Measurements from ENCODE around the gene PIK3R3. TPM values are rescaled to one million over a fixed set of nuclear protein-coding genes. Genes with fewer than 3 reads are reported as not detected.

PIK3R3 gene
- total RNA-seq, 2 donors from 2014 or later: 18.4 to 19.0 TPM

- Mint-ChIP-seq H3K4me1 (peaks cover 16% of the 10 kb centered on the region), H3K27ac (no peak overlapping the region), H3K36me3 (ENCODE audit: low read depth) (peaks cover 70% of the 10 kb centered on the region), H3K9me3 (peaks cover 2% of the 10 kb centered on the region), H3K4me3 (no peak overlapping the region), H3K27me3 (ENCODE audit: insufficient read depth) (no peaks in the 10 kb centered on the region)
- peaks cover 56% of the 10 kb centered on the region for H3K36me3 ChIP-seq (ENCODE audit: control insufficient read depth, insufficient read depth, low read length)
- peaks cover 5% of the 10 kb centered on the region for H3K9me3 ChIP-seq (ENCODE audit: control insufficient read depth, low read length)
- H3K9ac ChIP-seq (ENCODE audit: extremely low read depth, low read length, poor library complexity, severe bottlenecking): no peak overlapping the region
- H3K4me1 ChIP-seq (ENCODE audit: control insufficient read depth, insufficient read depth, low read length): peaks cover 3% of the 10 kb centered on the region
- no peak overlapping the region for H3K27ac ChIP-seq (ENCODE audit: low read depth, low read length)
- DNase-seq: peak; percentile 9
- 86 to 96% methylated on average over 3 to 7 of the region's 7 CpGs for WGBS, 2 experiments (ENCODE audit: insufficient coverage in 1 of 2, insufficient read length in 1 of 2)
- H3K4me3 ChIP-seq (ENCODE audit: low read length): no peak overlapping the region
- H3K27me3 ChIP-seq (ENCODE audit: control insufficient read depth, insufficient read depth, low read length, poor library complexity, severe bottlenecking): no peaks in the 10 kb centered on the region
- TF ChIP-seq CTCF (conservative IDR thresholded peaks at IDR 0.05): no peak
These were observed 121.2 kb downstream of the PIK3R3 start for GRCh38 chr1:46011121-46011695.

DNA sequence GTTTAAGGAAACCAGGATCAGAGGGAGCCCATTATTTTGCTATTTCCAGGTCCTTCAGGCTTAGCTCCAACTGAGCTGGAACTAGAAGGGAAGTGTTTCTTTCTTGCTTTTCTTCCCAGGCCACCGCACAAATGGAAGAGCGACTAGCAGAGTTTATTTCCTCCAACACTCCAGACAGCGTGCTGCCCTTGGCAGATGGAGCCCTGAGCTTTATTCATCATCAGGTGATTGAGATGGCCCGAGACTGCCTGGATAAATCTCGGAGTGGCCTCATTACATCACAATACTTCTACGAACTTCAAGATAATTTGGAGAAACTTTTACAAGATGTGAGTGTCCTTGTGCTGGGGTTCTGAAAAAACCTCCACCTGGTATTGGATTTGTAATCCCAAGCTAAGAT lies 121.8 kb downstream of the PIK3R3 start:
- Histone ChIP-seq H3K9ac (ENCODE audit: extremely low read depth, low read length, poor library complexity, severe bottlenecking) (no peak overlapping the region), H3K4me3 (ENCODE audit: low read length) (no peak overlapping the region), H3K36me3 (ENCODE audit: control insufficient read depth, insufficient read depth, low read length) (peaks cover 61% of the 10 kb centered on the region), H3K27ac (ENCODE audit: low read depth, low read length) (no peak overlapping the region), H3K9me3 (ENCODE audit: control insufficient read depth, low read length) (peaks cover 5% of the 10 kb centered on the region), H3K4me1 (ENCODE audit: control insufficient read depth, insufficient read depth, low read length) (peaks cover 7% of the 10 kb centered on the region), H3K27me3 (ENCODE audit: control insufficient read depth, insufficient read depth, low read length, poor library complexity, severe bottlenecking) (no peaks in the 10 kb centered on the region)
- Mint-ChIP-seq H3K4me1 (peaks cover 21% of the 10 kb centered on the region), H3K9me3 (peaks cover 2% of the 10 kb centered on the region), H3K27ac (no peak overlapping the region), H3K4me3 (no peak overlapping the region), H3K27me3 (ENCODE audit: insufficient read depth) (no peaks in the 10 kb centered on the region), H3K36me3 (ENCODE audit: low read depth) (peaks cover 75% of the 10 kb centered on the region)
- 97 to 100% methylated on average over 3 to 6 of the region's 6 CpGs for WGBS, 2 experiments (ENCODE audit: insufficient coverage in 1 of 2, insufficient read length in 1 of 2)
- no peak for TF ChIP-seq CTCF (conservative IDR thresholded peaks at IDR 0.05)
- no peak for DNase-seq

GRCh38 chr1:46008585-46008984 lies 123.8 kb downstream of the PIK3R3 start:
- Mint-ChIP-seq H3K36me3 (ENCODE audit: low read depth) (peaks cover 79% of the 10 kb centered on the region), H3K4me3 (no peak overlapping the region), H3K9me3 (no peaks in the 10 kb centered on the region), H3K4me1 (peaks cover 28% of the 10 kb centered on the region), H3K27me3 (ENCODE audit: insufficient read depth) (no peaks in the 10 kb centered on the region), H3K27ac (peak overlapping the region; percentile 60)
- Histone ChIP-seq H3K4me3 (ENCODE audit: low read length) (no peak overlapping the region), H3K4me1 (ENCODE audit: control insufficient read depth, insufficient read depth, low read length) (peaks cover 9% of the 10 kb centered on the region), H3K9me3 (ENCODE audit: control insufficient read depth, low read length) (peaks cover 3% of the 10 kb centered on the region), H3K27me3 (ENCODE audit: control insufficient read depth, insufficient read depth, low read length, poor library complexity, severe bottlenecking) (no peaks in the 10 kb centered on the region), H3K36me3 (ENCODE audit: control insufficient read depth, insufficient read depth, low read length) (peaks cover 69% of the 10 kb centered on the region), H3K9ac (ENCODE audit: extremely low read depth, low read length, poor library complexity, severe bottlenecking) (no peak overlapping the region), H3K27ac (ENCODE audit: low read depth, low read length) (no peak overlapping the region)
- peak; percentile 36 for DNase-seq
- TF ChIP-seq CTCF (conservative IDR thresholded peaks at IDR 0.05): peak; percentile 41
